ENCODE results near the gene TAS2R38.

TAS2R38 gene

DNA sequence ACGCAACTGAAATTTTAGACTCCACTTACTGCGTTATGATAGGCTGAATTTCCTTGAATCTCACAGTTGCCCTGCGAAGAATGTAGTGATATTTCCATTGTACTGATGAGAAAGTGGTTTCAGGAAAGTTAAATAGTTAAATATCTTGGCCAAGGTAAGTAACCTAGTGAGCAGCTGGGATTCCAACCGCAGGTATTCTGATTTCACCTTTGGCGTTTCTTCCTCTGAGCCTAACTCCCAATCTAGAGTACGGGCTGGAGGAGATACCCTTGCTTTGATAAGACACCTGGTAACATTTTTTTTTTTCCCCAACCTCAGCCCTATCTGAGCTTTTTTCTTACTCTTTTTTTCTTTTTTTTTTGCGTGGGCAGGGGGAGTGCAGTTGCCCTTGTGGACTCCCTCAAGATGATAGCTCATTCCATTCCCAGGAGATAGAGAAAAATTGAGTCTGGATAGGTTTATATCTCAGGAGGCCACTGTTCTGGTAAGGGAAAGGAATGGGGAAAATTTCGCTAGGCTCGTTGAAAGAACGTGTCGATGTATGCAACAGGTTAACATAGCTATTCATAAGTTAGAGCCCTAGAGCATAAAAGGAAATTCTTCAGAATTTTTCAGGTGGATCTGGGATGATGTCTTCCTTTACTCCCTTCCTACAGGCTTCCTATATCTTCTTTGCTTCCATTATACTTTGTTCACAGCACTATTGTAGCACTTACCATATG, 3.1 kb upstream of the TAS2R38 start:
- no peak for DNase-seq (ENCODE audit: extremely low read depth in 1 of 2, low read depth in 1 of 2)

DNA sequence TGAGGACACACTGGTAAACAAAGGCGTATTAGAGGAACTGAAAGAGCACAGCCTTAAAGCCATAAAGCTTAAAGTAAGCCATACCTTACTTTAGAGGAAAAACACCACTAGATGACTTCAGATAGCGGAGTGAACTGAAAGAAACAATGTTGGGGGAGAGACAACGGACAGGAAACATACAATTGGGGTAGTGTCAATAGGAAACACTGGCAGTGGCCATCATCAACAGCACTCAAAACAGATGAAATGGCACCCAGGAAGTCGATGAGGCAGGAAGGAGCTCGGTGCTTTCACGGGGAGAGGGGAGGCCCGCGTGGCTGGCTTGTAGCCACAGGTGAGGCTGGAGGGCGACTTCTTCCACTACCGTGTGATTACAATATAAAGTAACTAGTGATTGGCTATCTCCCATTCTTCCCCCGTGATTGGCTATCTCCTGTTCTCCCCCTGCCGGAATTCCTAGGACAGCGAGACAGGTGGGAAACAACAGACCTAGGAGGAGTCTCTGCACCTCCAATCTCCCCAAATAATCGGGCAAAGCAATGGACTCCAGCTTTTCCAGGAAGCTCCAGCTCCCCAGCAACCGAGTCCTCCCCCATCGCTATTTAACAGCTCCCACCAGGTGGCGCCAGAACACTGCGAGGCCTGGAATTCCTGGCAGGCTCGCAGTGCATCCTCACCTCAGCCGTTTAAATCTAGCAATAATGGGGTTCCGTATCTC, 2.4 kb upstream of the TAS2R38 start:
- DNase-seq (ENCODE audit: extremely low read depth in 1 of 2, low read depth in 1 of 2) = peak; percentile 18 to 49

DNA sequence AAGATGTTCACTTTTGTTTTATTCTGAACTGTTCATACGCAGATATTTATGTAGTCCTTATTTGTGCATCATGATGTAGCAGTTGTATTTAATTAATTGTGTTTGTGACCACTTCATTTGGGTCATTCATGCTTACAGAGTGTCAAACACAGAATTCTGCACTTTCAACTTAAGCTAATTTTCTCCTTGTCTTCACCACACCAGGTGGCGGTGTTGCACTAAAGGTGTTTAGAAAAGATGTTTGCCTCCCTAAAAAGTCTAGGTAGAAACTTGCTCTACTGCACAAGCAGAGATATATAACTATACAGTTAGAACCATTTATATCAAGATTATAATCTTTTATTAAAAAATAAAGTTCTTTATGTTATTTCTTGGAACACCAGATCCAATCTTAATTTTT, 1.3 kb upstream of the TAS2R38 start:
- no peak for DNase-seq (ENCODE audit: extremely low read depth in 1 of 2, low read depth in 1 of 2)

DNA sequence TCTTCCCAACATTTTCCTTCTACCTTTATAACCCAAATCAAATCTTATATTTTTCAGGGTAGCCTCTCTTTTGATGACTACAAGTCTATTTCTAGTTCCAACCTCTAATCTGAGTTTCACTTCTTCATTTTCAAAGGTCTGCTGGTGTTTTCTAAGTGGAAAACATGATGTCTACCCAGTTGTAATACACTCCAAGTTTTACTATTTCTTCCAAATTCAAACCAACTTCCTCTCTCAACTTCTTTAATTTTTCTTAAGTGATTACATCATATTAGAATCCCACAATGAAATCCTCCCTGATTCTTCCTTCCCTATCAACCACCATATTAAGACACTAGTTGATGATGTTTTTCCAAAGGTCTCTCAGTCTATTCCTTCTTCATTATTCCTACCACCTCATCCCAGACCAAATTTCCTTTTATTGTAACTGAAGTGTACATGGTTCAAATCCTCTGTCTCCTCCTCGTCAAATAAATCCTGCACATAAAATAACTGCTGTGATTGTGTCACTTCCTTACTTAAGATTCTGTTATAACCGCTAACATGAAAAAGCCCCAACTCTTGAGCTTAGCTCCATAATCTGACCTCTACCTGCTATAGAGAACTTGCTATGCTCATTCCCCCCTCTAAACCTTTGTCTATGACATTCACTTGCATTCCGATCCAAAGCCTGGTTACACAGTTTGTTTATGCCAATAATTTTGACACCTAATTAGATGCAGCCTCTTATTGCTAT, 12.7 kb downstream of the TAS2R38 start:
- DNase-seq (ENCODE audit: extremely low read depth in 1 of 2, low read depth in 1 of 2) = no peak

DNA sequence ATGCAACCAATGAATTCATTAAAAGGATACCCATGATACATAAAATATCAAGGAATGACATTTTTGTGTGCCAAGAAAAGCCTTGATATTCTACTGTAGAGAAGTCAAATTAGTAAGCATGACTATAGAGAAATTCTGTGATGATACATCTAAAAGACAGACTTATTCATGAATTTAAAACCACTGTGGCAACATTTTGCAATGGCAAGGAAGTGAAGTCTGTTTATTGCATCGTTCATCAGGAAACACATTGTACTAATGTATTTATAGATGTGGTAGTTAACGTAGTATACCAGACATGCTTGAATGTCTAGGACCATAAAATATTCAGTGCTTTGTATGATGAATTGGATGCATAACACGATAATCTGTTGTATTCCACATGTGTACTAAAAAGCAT, 17.5 kb downstream of the TAS2R38 start:
- DNase-seq (ENCODE audit: extremely low read depth in 1 of 2, low read depth in 1 of 2) = no peak

DNA sequence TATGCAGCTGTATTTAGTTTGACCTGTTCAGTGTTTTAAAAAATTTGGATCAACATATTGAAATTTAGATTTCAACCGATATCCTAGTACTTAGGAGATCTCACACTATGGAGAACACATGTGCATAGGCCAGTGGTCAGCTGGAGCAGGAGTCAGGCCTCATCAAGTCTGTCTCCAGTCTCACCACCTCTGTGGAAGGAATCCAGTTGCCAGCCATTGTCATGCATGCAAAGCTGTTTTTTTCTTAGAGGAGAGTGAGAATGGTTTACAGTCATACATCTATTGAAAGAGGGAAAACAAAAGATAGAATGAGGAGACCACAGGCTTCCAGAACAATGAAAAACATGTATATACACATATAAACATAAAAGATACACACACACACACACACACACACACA, 19.2 kb downstream of the TAS2R38 start:
- DNase-seq (ENCODE audit: extremely low read depth in 1 of 2, low read depth in 1 of 2) = no peak

DNA sequence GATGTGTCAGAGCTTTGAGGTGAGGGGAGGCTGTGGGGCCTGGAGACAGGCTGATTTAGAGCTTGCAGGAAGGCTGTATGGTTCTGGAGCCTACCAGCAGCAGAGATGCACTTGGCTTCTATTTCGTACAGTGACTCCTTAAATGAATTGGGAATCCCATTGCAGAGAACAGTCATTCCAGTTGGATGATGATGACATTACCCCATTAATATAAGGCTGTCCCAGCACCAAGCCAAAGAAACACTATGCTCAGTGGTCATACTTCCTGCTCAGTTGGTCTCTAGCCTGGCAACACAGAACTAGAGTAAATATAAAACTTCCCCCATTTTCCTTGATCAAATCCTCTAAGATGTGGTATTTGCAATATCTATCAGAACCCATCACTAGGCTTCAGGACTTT, 21.1 kb downstream of the TAS2R38 start:
- DNase-seq (ENCODE audit: extremely low read depth in 1 of 2, low read depth in 1 of 2) = no peak

DNA sequence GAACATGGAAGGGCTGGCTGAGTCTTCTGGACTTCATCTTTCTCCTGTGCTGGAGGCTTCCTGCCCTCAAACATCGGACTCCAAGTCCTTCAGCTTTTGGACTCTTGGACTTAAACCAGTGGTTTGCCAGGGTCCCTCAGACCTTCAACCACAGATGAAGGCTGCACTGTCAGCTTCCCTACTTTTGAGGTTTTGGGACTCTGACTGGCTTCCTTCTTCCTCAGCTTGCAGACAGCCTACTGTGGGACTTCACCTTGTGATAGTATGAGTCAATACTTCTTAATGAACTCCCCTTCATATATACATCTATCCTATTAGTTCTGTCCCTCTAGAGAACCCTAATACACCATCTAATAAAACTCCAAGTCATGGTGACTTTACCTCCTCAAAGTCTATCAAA, 22.8 kb downstream of the TAS2R38 start:
- DNase-seq (ENCODE audit: extremely low read depth in 1 of 2, low read depth in 1 of 2) = no peak

DNA sequence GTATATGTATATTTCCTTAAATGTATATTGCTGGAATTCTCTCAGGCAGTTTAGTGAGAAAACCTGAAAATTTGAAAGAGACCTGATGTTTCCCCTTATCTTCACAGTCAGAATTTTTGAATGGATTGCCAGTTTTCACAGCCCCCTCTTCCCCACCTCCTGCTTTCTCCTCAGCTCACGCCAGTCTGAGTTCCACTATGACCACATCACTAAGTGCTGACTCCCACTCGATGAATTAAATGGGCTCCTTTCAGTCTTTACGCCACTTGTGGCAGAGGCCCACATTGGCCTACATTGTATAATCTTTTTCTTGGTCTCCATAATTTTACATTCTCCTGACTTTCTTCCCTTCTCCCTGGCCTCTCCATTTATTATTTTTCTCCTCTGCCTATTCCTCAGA, 23.7 kb downstream of the TAS2R38 start:
- DNase-seq (ENCODE audit: extremely low read depth in 1 of 2, low read depth in 1 of 2) = no peak

DNA sequence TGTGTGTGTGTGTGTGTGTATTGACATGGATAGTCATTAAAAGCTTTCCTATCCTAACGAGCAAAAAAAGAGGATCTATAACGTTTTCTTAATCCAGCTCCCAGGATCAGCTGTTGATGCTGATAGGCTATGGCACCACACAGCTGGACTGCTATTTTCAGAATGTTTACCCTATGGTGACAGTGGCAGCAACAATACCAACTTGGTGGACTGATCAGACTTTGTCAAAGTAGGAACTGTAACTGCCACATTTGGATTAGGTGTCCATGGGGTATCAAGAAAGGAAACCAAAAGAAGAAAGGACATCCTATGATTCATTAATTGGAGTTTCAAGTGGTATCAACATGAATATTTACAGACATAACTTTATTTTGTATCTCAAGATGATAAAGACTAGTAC, 24.1 kb downstream of the TAS2R38 start:
- no peak for DNase-seq (ENCODE audit: extremely low read depth in 1 of 2, low read depth in 1 of 2)

DNA sequence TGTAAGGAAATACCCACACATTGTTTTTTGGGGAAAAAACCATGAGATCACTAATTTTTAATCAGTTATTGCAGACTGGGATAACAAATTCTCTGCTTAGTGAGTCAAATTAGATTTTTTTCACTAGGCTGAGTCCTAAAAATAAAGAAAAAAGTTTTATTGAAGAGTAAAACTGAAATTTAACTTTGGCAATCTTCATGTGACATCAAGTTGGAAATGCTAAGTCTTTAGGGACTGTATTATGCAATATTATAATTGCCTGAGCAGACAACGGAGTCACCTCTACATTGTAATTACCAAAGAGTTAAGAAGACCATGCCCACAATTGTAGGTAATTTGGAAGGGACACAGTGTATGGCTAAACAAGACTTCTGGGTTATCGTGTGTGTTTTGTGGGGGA, 24.6 kb downstream of the TAS2R38 start:
- DNase-seq (ENCODE audit: extremely low read depth in 1 of 2, low read depth in 1 of 2) = no peak

DNA sequence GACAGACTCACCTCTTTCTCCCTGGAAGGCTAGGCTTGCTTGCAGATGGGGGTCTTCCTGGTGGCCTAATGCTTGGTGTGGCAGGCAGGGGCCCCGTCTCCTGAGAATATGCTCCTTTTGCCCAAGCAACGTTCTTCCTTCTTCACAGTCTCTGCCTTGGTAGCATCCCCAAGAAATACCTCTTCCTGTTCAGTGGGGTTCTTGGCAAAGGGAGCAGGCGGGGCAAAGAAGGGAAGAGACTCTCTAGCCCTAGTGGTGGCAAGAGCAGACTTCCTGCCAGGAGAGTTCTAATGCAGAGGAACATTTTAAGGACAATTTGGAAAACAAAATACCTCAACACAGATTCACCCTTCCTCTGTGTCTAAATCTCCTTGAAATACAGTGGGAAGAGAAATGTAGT, 26.8 kb downstream of the TAS2R38 start, which contains the start of gene CLEC5A:
Gene CLEC5A (minus strand): TSS at position 179 of the 400 bp plus-strand sequence. CDS start 682 bp downstream, outside the sequence.
- DNase-seq (ENCODE audit: extremely low read depth in 1 of 2, low read depth in 1 of 2) = no peak

DNA sequence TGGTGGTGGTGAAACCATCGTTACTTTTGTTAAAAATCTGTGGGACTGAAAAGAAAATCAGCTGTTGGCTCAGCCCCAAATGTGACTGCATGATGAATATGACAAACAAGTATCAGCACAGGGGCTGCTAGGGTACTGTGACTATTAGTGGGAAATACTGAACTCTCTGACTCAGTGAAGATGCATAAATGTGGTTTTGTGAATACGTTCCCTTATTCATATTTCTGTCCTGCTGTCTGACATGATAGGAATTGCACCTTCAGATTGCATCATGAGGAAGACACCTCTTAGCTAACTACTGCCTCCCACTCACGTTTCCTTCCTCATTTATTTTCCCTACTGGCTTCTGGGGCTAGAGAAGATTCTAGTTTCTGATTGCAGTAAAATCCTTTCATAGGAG, 28.2 kb downstream of the TAS2R38 start:
- no peak for DNase-seq (ENCODE audit: extremely low read depth in 1 of 2, low read depth in 1 of 2)

DNA sequence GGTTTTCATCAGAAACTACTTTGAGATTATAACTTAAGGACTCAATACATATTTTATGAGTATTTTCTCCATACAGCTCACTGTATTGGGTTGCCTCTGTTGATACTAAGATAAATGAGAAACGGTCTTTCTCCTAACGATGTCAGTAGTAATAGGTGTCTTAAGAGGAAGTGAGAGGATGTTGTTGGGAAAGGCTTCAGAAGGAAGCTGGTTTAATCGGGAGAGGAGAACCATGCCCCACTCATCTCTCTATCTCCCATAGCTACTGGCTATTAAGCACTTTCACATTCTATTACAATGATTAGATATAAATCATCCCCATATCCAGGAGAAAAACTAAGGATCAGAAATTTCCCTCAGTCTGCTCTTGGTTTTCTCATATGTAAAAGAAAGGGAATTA, 28.8 kb downstream of the TAS2R38 start:
- no peak for DNase-seq (ENCODE audit: extremely low read depth in 1 of 2, low read depth in 1 of 2)

DNA sequence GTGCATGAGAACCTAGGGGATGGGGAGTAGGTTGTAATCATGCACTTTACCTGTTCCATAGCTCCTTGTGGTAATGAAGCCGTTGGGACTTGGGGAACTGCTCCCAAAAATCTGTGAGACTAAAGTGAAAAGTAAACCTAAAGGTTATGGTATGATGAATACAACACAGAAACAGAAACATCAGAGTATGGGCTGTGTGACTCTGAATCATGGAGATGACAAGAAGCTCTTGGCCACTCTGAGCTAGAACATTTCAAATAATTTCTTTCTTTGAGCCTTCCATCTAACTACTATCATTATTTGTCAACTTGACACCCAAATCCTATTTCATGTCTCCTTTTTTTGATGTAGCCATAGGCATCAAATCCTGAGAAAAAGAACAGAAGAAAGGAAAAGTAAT, 29.7 kb downstream of the TAS2R38 start:
- DNase-seq (ENCODE audit: extremely low read depth in 1 of 2, low read depth in 1 of 2) = no peak

DNA sequence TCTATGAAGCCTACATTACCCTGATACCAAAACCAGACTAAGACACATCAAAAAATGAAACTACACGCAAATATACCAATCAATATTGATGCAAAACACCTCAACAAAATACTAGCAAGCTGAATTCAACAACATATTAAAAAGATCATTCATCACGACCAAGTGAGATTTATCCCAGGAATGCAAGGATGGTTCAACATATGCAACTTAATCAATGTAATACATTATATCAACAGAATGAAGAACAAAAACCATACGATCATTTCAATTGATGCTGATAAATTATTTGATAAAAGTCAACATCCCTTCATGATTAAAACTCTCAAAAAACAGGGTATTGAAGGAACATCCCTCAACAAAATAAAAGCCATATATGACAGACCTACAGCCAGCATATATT, 32.5 kb downstream of the TAS2R38 start:
- no peak for DNase-seq (ENCODE audit: extremely low read depth in 1 of 2, low read depth in 1 of 2)

DNA sequence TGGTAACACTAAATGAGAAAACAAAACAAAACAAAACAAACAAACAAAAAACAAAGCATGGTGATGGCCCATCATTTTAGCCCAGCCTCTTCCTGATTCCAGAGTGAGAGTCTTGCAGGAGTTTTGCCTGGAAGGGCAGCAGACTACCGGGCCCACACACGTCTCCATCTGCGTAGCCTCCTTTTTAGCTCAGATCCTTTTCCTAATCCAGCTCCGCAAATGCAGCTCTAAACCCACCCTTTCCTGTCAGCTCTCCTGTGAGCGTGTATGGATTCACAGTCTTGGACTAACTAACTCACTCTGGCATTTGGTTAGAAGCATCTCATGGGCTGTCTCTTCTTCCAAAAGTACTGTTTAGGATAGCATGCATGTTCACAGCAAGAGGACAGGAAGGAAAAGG, 43.4 kb downstream of the TAS2R38 start:
- DNase-seq (ENCODE audit: extremely low read depth in 1 of 2, low read depth in 1 of 2) = no peak

DNA sequence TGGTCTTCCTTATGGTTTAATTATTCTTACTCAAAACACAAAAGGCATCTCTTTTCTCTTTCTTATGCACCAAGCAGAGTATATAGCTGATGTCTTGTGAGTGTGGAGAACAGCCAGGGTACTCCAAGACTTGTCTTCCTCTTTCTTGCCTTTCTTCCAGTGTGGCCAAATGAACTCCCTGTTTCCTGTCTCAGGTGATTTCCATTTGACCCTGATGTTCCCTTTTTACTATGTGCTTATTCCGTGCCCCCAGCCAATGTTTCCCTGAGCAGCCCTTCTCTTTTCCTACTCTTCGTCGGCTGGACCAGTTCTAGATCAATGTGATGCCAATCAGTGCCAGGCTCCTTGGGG, 44.8 kb downstream of the TAS2R38 start:
- DNase-seq (ENCODE audit: extremely low read depth in 1 of 2, low read depth in 1 of 2) = no peak

DNA sequence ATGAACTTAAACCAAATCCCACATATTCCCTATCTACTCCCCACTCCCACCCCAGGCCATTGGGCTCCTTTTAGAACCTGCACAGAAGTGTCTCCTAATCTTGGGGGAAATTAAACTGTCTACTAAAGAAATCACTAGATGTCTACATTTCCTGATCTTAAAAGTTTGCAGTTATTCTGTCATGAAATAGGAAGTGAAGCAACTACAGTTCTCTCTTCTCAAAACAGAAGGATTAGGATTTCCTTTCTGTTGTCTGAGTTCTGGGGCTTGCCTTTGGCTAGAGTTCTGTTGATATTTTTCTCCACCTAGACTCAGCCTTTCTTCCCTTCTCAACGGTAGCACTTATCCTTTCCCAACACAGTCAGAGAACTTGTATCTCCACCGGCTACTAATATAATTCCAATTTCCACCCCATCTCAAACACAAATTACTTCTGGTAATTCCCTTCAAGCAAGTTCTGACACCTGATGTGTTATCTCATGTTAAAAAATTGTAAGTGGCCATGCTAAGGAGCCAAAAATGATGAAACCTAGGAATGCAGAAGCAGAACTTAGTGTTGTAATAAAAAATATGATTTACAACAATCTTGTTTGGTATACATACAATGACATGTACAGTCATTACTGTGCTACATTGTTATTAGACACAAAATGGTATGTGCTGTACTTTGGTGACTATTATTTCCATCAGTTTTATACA, 45.3 kb downstream of the TAS2R38 start:
- DNase-seq (ENCODE audit: extremely low read depth in 1 of 2, low read depth in 1 of 2) = no peak

Measured in activated CD8-positive, alpha-beta memory T cell treated with anti-CD3 and anti-CD28 coated beads for 1 hour (primary cell).